Stimulated activated CD8-positive, alpha-beta memory T cell treated with anti-CD3 and anti-CD28 coated beads, Interleukin-2, amount 100 ng/mL, for 1 hour (primary cell): Measurements from ENCODE around the gene SFMBT1.

Experiments used
- DNase-seq, 2 donors: peaks; one replicate each; pipeline ENCODE4 v3.0.0-alpha.2; 2020; ENCODE audit warnings: low read depth in 2 of 2

The SFMBT1 gene, protein sequence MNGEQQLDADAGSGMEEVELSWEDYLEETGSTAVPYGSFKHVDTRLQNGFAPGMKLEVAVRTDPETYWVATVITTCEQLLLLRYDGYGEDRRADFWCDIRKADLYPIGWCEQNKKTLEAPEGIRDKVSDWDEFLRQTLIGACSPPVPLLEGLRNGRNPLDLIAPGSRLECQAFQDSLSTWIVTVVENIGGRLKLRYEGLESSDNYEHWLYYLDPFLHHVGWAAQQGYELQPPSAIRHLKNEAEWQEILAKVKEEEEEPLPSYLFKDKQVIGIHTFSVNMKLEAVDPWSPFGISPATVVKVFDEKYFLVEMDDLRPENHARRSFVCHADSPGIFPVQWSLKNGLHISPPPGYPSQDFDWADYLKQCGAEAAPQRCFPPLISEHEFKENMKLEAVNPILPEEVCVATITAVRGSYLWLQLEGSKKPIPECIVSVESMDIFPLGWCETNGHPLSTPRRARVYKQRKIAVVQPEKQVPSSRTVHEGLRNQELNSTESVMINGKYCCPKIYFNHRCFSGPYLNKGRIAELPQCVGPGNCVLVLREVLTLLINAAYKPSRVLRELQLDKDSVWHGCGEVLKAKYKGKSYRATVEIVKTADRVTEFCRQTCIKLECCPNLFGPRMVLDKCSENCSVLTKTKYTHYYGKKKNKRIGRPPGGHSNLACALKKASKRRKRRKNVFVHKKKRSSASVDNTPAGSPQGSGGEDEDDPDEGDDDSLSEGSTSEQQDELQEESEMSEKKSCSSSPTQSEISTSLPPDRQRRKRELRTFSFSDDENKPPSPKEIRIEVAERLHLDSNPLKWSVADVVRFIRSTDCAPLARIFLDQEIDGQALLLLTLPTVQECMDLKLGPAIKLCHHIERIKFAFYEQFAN

DNA sequence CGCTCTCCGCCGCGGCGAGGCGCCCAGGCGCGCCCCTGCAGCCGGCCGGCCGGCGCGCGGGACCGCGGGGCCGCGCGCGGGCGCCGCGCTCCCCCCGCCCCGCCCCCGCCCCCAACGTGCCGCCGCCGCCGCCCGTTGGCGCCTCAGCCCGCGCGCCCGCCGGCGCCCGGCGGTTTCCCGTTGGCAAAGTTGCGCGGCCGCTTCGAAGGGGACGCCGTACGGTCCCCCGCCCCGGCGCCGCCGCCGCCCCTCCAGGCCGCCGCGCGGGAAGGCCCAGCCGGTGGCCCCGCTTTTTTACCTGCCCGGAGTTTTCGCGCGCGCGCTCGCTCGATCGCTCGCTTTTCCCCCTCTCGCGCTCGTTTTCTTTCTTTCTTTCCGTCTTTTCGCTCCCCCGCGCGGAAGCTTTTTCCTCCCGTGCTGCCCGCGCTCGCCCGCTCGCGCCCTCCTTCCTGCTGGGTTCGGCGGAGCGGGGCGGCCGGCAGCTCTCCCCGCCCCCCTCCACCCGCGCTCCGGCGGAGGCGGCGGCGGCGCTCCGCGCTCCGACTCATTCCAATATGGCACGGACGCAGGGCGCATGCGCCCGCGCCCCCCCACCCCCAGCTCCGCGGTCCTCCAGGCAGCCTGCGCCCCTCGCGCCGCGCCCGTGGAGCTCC lies at the start of gene SFMBT1:
Gene SFMBT1, minus strand, starts transcription at position 556 of the 653 bp plus-strand sequence. CDS start 76,945 bp downstream, outside the sequence.
- peak; percentile 50 to 70 for DNase-seq

DNA sequence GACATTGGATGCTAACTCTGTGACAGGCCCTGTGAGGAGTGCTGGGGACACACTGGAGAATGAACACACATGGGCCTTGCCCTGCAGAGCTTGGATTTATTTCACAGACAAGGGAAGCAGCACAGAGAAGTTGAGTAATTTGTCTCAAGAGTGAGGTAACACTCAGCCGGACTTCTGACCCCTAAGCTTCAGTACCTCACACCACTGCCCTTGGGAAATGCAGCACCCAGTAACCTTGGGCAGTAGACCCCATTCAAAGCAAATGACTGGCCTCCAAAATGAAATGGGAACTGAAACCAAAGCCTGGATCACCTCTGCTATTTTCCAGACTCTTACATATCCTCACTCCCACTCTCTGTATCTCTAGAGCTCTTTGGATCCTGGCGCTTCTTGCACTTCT lies 47.1 kb upstream of the SFMBT1 start:
- DNase-seq: no peak

- no peak for DNase-seq
These were observed 46.3 kb upstream of the SFMBT1 start for GRCh38 chr3:53092216-53092615.

DNA sequence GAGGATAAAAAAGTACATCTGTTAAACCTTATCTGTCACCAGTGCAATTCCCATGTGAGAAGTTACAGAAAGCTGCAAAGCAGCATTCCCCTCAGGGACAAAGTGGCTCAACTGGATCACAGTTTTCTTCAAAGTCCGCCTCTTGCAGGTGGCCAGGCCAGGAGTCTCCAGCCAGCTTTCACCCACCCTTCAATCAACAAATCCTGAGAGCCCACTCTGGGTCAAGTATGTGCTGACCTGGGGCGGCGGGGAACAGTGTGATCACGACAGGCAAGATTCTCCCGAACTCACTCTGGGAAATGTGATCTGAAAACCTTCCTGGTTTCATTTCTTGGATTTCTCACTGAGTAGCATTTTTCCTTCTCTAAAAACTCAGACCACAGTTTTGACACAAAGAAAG lies 45.1 kb upstream of the SFMBT1 start:
- no peak for DNase-seq

DNA sequence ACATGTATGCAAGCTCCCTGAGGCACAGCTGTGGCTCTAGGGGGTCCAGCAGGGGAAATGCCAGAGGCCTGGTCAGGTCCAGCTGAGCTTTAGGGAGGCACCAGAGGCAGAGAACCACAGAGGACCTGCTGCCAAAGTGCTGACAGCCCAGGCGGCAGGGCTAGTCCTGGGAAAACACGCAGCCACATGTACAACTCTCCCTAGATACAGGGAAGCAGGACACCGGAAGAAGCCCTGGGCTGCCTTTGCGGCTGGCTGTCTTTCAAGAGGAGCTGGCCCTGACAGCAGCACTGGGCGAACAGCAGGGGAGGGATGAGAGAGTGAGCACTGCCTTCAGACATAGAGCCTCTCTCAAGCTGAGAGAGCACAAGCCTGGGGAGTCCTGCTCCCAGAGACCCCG lies 43.6 kb upstream of the SFMBT1 start:
- DNase-seq: no peak

DNA sequence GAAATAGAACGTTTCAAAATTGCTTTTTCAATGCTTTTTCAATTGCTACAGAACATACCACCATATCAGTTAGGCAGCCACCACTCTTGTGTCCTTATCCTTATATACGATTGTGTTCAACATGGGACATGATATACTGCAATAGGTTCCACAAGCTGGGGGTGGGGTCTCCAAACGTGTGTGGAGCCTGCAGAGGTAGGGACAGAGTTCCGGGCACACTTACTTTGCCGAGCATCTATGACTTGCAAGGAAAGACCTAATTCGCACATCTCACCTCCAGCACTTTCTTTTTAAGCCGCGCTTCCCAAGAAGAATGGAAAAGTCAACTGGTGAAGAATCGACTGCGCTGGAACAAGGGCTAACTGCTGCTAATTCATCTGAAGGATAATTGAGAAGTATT lies 39.6 kb upstream of the SFMBT1 start:
- no peak for DNase-seq

GRCh38 chr3:53084310-53085001 lies 38.6 kb upstream of the SFMBT1 start:
- no peak for DNase-seq

- no peak for DNase-seq
These were observed 38.1 kb upstream of the SFMBT1 start for GRCh38 chr3:53083949-53084309.

DNA sequence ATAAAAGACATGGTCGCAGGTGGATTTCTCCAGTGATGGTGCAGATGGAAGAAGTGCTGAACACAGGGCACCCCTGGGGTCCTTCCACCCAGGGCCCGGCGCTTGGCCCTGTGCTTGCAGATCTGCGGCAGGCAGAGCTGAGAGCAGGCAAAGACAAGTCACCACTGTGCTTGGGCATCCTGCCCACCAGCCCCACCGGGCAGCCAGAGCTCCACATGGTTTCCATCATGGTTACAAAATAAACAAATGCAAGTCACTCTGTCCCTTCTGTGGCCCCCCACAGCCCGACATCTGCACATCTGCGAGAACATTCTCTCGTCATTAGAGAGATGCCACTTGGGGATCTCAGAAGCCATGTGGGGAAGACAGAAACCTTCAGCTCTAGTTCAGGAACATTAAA lies 37.6 kb upstream of the SFMBT1 start:
- no peak for DNase-seq

- no peak for DNase-seq
These were observed 36.9 kb upstream of the SFMBT1 start for GRCh38 chr3:53082736-53083135.

DNA sequence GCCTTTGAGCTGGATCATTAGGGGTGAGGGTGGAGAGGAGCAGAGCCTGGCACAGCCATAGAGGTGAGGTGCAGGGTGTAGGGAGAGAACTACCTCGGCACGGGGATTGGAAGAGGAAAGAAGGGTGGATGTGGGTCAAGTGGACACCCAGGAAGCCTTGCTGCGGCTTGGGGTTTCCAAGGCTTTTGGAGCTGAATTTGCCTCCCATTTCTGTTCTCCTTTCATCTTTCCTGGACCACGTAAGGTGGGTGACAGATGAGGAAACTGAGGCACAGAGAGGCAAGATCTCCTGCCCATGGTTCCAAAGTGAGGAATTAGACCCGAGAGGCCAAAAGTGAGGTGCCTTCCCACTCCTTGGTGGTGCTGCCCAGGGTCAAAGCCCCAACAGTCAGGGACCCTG lies 35.4 kb upstream of the SFMBT1 start:
- DNase-seq: no peak

DNA sequence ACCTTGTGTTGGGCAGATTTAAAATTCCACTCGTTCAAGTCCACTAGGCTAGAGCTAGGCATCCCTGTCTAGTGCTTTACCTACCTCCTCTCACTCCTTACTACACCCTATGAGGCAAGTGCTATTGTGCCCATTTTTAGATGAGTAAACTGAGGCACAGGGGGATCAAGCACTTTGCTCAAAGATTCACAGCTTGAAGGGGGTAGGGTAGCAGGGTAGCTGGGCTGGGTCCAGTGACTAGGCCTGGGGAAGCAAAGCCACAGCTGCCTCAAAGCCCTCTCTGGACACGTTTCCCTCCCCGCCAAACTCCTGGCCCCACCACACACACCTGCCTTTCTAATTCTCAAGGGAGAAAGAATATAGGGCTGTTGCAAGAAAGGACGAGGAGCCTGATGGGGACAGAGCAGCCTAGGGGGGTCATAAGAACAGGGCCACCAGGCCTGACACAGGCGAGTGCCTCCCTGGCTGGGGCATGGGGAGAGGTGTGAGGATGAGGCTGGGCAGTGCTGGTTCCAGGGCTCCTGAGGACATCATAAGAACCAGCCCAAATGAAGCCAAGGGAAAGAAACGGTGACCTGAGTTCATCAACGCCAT lies 34.8 kb upstream of the SFMBT1 start:
- DNase-seq: no peak

DNA sequence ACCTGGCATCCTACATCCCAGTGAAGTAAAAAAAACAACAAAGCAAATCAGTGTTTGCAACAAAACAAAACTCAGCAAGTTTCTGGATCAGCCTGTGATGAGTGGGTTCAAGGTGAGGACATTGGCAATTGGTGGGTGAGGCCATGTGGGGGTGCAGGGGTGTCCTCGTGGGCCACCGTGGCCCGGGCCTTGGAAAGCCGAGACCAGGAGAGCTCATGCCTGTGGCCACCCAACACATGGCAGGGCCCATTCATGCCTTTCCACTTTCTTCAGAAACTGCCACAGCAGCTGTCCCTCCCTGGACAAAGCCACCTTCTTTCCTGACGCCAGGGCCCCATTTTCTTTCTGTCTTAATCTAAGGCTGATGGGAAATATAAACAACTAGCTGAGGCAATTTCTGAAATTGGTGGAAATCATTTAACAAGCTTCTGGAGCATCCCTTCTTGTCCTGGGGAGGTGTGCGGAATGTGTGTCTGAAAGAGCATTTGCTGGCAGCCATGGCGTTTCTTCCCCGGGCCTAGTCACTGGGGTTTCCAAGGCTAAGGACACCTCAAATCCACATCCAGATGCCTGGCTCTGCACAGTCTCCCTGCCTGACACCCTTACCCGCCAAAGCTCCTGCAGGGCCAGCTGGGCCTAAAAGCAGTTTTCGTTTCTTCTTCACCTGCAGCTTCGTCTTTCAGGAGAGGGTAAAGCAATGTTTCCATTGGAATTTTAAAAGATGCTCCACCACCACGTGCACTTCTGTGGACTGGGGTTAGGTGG lies 34.1 kb upstream of the SFMBT1 start:
- DNase-seq: no peak

DNA sequence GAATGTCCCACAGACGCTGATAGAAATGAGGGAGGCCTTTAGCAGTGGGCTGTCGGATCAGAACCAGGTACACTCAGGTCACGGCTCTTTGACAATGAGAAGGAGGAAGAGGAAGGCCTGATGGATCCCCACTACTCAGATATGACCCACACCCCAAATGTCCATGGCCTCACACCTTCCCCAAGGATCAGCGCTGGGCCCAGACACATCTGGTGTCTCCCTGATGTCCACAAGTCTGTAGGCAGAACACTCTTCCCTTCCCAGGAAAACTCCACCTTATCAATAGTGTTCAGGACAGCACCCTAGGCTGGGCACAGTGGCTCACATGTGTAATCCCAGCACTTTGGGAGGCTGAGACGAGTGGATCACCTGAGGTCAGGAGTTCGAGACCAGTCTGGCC lies 33.3 kb upstream of the SFMBT1 start:
- DNase-seq: no peak

- no peak for DNase-seq
These were observed 32.8 kb upstream of the SFMBT1 start for GRCh38 chr3:53078656-53079055.

- DNase-seq: no peak
These were observed 31.8 kb upstream of the SFMBT1 start for GRCh38 chr3:53077476-53078220.

- no peak for DNase-seq
These were observed 29.9 kb upstream of the SFMBT1 start for GRCh38 chr3:53075743-53076140.

- no peak for DNase-seq
These were observed 29.2 kb upstream of the SFMBT1 start for GRCh38 chr3:53074761-53075742.

GRCh38 chr3:53074366-53074696 lies 28.5 kb upstream of the SFMBT1 start:
- DNase-seq: no peak
